Pancreas (tissue), 10 donors: ENCODE results near the gene CLOCK. TPM values are rescaled to one million over a fixed set of nuclear protein-coding genes. Genes with fewer than 3 reads are reported as not detected.

Source experiments
- ATAC-seq, 4 donors: fragments of 200-7000 bp; cut with Tn5 transposase; one replicate each; pipeline versions ENCODE4 v1.8.0 to v1.9.1; 2020; ENCODE audit warnings: mild to moderate bottlenecking in 4 of 4, moderate library complexity in 4 of 4
- DNase-seq, 6 donors: peaks; one replicate each; pipeline ENCODE4 v3.0.0-alpha.2; 2020
- FAIRE-seq: peaks from 2 replicates; lab custom pipeline; 2012; peaks lifted over from hg19 to GRCh38; lab: Jason Lieb, UNC
- H3K27ac ChIP-seq, 4 donors: fragments of 200-600 bp; sonication (generic); 1 replicate in 3 of 4; 2 replicates in 1 of 4; pipeline versions ENCODE4 v1.5.0 to v1.8.0; 2020
- H3K27me3 ChIP-seq, 4 donors: fragments of 200-600 bp; one replicate each; pipeline ENCODE4 v1.8.0; 2021
- H3K36me3 ChIP-seq, 3 donors: fragments of 200-600 bp; sonication (generic) in 1 of 3; one replicate each; pipeline versions ENCODE4 v1.5.0 to v1.8.0; 2020 to 2021
- H3K4me1 ChIP-seq, 3 donors: fragments of 200-600 bp; one replicate each; pipeline ENCODE4 v1.8.0; 2021
- H3K4me3 ChIP-seq, 4 donors: fragments of 200-600 bp; sonication (generic) in 2 of 4; one replicate each; pipeline versions ENCODE4 v1.5.0 to v1.8.0; 2020 to 2021
- H3K9me3 ChIP-seq, 4 donors: fragments of 200-600 bp; one replicate each; pipeline ENCODE4 v1.8.0; 2021
- CTCF ChIP-seq, 4 donors: fragments of 200-600 bp; sonication (generic) in 3 of 4; IDR thresholded peaks; one replicate each; pipeline versions ENCODE4 v1.5.0 to v1.8.0; 2021; ENCODE audit warnings: antibody characterized with exemption in 4 of 4
- WGBS, 2 donors: extraction: QIAGEN DNeasy Blood & Tissue Kit; methylation state at CpG; one replicate each; pipeline ENCODE4 v1.1.7; 2013; 5-methylcytosine and 5-hydroxymethylcytosine counted together
- intact Hi-C, 3 donors: fragments of 100-400 bp; cut with DNase I; formaldehyde crosslinking; loops; one replicate each; pipeline versions ENCODE4 v1.11.1 to v1.14.2; 2022
- polyA plus RNA-seq, 2 donors: library from polyadenylated mRNA; stranded (reverse); fragments of 200-250 nt; gene quantifications; one replicate each; pipeline ENCODE4 v1.2.3, GENCODE V29; 2013
- total RNA-seq, 6 donors: library from RNA; stranded (reverse); fragmentation: NEBNext Ultra II Directional in 4 of 6; extraction: Animal tissue kit (Norgen Biotek cat#: 25700) in 4 of 6; gene quantifications; one replicate each; pipeline versions ENCODE4 v1.2.1 to v1.2.4, GENCODE V29; 2021 to 2023
- donor health status: healthy with polysubstance abuse.
- donor health status: DM: no; HTN: no; CAD: no; lungs with moderate emphysema.
- donor health status: DM: no; HTN: no; CAD: no.
- donor health status: control.
- donor health status: control.
- donor health status: Bipolar disorder and iron deficiency.
- donor health status: DM: yes; HTN: yes; CAD: no.
- donor health status: DM: no; HTN: no; CAD: no.
- donor health status: DM: no; HTN: no; CAD: no.
- donor health status: DM: yes; HTN: yes; CAD: no.

CLOCK gene
- total and polyA plus RNA-seq, 8 donors, result 2.9 to 14.1 (median 10.8) TPM

GRCh38 chr4:55507612-55508011, 39.1 kb downstream of the CLOCK start:
- H3K27me3 ChIP-seq, result no peaks in the 10 kb centered on the region
- no peak for ATAC-seq
- intact Hi-C loops, result no loop called here
- no peak for DNase-seq
- no peak for TF ChIP-seq CTCF (IDR thresholded peaks at IDR 0.05)
- no peaks in the 10 kb centered on the region for H3K4me1 ChIP-seq
- WGBS, 2 donors, result 88 to 89% methylated on average over 1 of the region's 1 CpG
- no peak overlapping the region for H3K4me3 ChIP-seq
- H3K9me3 ChIP-seq, result no peaks in the 10 kb centered on the region
- no peak for FAIRE-seq
- H3K36me3 ChIP-seq, result peaks cover 0 to 4% (median 0%) of the 10 kb centered on the region in 3 donors
- no peak overlapping the region for H3K27ac ChIP-seq

GRCh38 chr4:55503169-55503568, 43.5 kb downstream of the CLOCK start:
- no peak overlapping the region for H3K4me3 ChIP-seq
- WGBS, 2 donors, result 95 to 97% methylated on average over 2 of the region's 2 CpGs

GRCh38 chr4:55500072-55500471, 46.6 kb downstream of the CLOCK start:
- H3K36me3 ChIP-seq, result peaks cover 0 to 4% (median 0%) of the 10 kb centered on the region in 3 donors
- no peak for FAIRE-seq
- H3K4me3 ChIP-seq, result no peak overlapping the region
- intact Hi-C loops, result no loop called here
- H3K27ac ChIP-seq, result no peak overlapping the region
- ATAC-seq, result no peak
- no peaks in the 10 kb centered on the region for H3K27me3 ChIP-seq
- H3K9me3 ChIP-seq, result no peaks in the 10 kb centered on the region
- H3K4me1 ChIP-seq, result no peaks in the 10 kb centered on the region
- no peak for DNase-seq
- no peak for TF ChIP-seq CTCF (IDR thresholded peaks at IDR 0.05)
- WGBS, 2 donors, result 96 to 97% methylated on average over 2 of the region's 2 CpGs

More at GRCh38 chr4:55503169-55503568, 43.5 kb downstream of the CLOCK start:
- DNase-seq (no peak), ATAC-seq (no peak), FAIRE-seq (no peak)
- intact Hi-C loops, result no loop called here
- no peak for TF ChIP-seq CTCF (IDR thresholded peaks at IDR 0.05)
- Histone ChIP-seq H3K9me3 (no peaks in the 10 kb centered on the region), H3K36me3 (peaks cover 0 to 4% (median 0%) of the 10 kb centered on the region in 3 donors), H3K27me3 (no peaks in the 10 kb centered on the region), H3K4me1 (no peaks in the 10 kb centered on the region), H3K27ac (no peak overlapping the region)

- H3K36me3 ChIP-seq, result peaks cover 0 to 4% (median 0%) of the 10 kb centered on the region in 3 donors
- DNase-seq (no peak), ATAC-seq (no peak), FAIRE-seq (no peak)
- WGBS, 2 donors, result 92 to 96% methylated on average over 10 of the region's 10 CpGs
- no peak overlapping the region for H3K4me3 ChIP-seq
- no peak overlapping the region for H3K27ac ChIP-seq
- no peaks in the 10 kb centered on the region for H3K27me3 ChIP-seq
- H3K4me1 ChIP-seq, result no peaks in the 10 kb centered on the region
- no peak for TF ChIP-seq CTCF (IDR thresholded peaks at IDR 0.05)
- intact Hi-C loops, result no loop called here
- no peaks in the 10 kb centered on the region for H3K9me3 ChIP-seq
These were observed 47.2 kb downstream of the CLOCK start for GRCh38 chr4:55499495-55499894.

- Histone ChIP-seq H3K4me1 (no peaks in the 10 kb centered on the region), H3K27me3 (no peaks in the 10 kb centered on the region), H3K27ac (no peak overlapping the region), H3K36me3 (no peaks in the 10 kb centered on the region), H3K9me3 (no peaks in the 10 kb centered on the region), H3K4me3 (no peak overlapping the region)
- FAIRE-seq (no peak), DNase-seq (no peak), ATAC-seq (no peak)
- TF ChIP-seq CTCF (IDR thresholded peaks at IDR 0.05), result no peak
- WGBS, 2 donors, result 76 to 82% methylated on average over 3 of the region's 3 CpGs
- intact Hi-C loops, result no loop called here
These were observed 48.7 kb downstream of the CLOCK start for GRCh38 chr4:55498051-55498450.
